Smooth muscle cell (in vitro differentiated cells): ENCODE data around the gene ATP6V1G2. TPM values are rescaled to one million over a fixed set of nuclear protein-coding genes. Genes with fewer than 3 reads are reported as not detected.
"Not testable (repeated sequence)": the region's sequence is repeated elsewhere in the genome, so short reads cannot be mapped to it uniquely, and the experiment has no call there.

ENCODE experiments used
- DNase-seq: peaks from one replicate; lab custom pipeline; 2025; ENCODE audit not compliant: unreplicated experiment; lab: John Stamatoyannopoulos, UW
- H2AFZ ChIP-seq: fragments of 200-600 bp; sonication (generic); 2 replicates; pipeline ENCODE4 v1.6.0; 2016; ENCODE audit warnings: antibody characterized with exemption, low read depth, mild to moderate bottlenecking
- H3F3A ChIP-seq: fragments of 200-600 bp; sonication (generic); 2 replicates; pipeline ENCODE4 v1.6.0; 2017; ENCODE audit warnings: antibody characterized with exemption, low read depth
- H3K27ac ChIP-seq: fragments of 200-600 bp; sonication (generic); 2 replicates; pipeline ENCODE4 v1.5.1; 2016; ENCODE audit warnings: low read depth, mild to moderate bottlenecking
- H3K27me3 ChIP-seq: fragments of 200-600 bp; sonication (generic); 2 replicates; pipeline ENCODE4 v1.6.1; 2016; ENCODE audit warnings: low read depth, mild to moderate bottlenecking
- H3K36me3 ChIP-seq: fragments of 200-600 bp; sonication (generic); 2 replicates; pipeline ENCODE4 v1.5.1; 2016; ENCODE audit warnings: low read depth
- H3K4me1 ChIP-seq: fragments of 200-600 bp; sonication (generic); 2 replicates; pipeline ENCODE4 v1.5.1; 2016; ENCODE audit warnings: low read depth
- H3K4me2 ChIP-seq: fragments of 200-600 bp; sonication (generic); 2 replicates; pipeline ENCODE4 v1.6.0; 2016; ENCODE audit warnings: mild to moderate bottlenecking
- H3K4me3 ChIP-seq: fragments of 200-600 bp; sonication (generic); 2 replicates; pipeline ENCODE4 v1.5.1; 2016; ENCODE audit warnings: mild to moderate bottlenecking
- H3K79me2 ChIP-seq: fragments of 200-600 bp; sonication (generic); 2 replicates; pipeline ENCODE4 v1.6.0; 2016; ENCODE audit warnings: low read depth, mild to moderate bottlenecking
- H3K9ac ChIP-seq: fragments of 200-600 bp; sonication (generic); 2 replicates; pipeline ENCODE4 v1.6.0; 2016; ENCODE audit warnings: low read depth
- H3K9me3 ChIP-seq: fragments of 200-600 bp; sonication (generic); replicated peaks from 2 replicates; pipeline ENCODE4 v1.5.1; 2016; ENCODE audit warnings: low read depth
- H4K20me1 ChIP-seq: fragments of 200-600 bp; sonication (generic); 2 replicates; pipeline ENCODE4 v1.6.0; 2016; ENCODE audit warnings: low read depth
- WGBS: methylation state at CpG from one replicate; pipeline ENCODE4 v1.1.7; 2016; ENCODE audit warnings: low lambda C conversion rate; 5-methylcytosine and 5-hydroxymethylcytosine counted together
- polyA plus RNA-seq: library from polyadenylated mRNA; unstranded; fragments of >200 nt; fragmentation: Nextera tagmentation; extraction: Ambion mirVana; gene quantifications from 2 replicates; pipeline ENCODE4 v1.2.1, GENCODE V29; 2016
- total RNA-seq: library from RNA; depleted of rRNA; stranded (reverse); fragments of >200 nt; gene quantifications from 2 replicates; pipeline ENCODE4 v1.2.3, GENCODE V29; 2014
- TF ChIP-seq, protein P1 (sequence below): fragments of 200-600 bp; sonication (generic); IDR thresholded peaks from 2 replicates; pipeline ENCODE4 v1.5.1; 2017; ENCODE audit warnings: borderline replicate concordance, mild to moderate bottlenecking, antibody characterized with exemption; ENCODE audit not compliant: insufficient read depth, poor library complexity, severe bottlenecking

ATP6V1G2 gene
- total and polyA plus RNA-seq, 2 experiments from 2014 or later, result 1.0 to 2.4 TPM

GRCh38 chr6:31558318-31558625 lies 11.9 kb upstream of the ATP6V1G2 start:
- TF ChIP-seq, protein P1, sequence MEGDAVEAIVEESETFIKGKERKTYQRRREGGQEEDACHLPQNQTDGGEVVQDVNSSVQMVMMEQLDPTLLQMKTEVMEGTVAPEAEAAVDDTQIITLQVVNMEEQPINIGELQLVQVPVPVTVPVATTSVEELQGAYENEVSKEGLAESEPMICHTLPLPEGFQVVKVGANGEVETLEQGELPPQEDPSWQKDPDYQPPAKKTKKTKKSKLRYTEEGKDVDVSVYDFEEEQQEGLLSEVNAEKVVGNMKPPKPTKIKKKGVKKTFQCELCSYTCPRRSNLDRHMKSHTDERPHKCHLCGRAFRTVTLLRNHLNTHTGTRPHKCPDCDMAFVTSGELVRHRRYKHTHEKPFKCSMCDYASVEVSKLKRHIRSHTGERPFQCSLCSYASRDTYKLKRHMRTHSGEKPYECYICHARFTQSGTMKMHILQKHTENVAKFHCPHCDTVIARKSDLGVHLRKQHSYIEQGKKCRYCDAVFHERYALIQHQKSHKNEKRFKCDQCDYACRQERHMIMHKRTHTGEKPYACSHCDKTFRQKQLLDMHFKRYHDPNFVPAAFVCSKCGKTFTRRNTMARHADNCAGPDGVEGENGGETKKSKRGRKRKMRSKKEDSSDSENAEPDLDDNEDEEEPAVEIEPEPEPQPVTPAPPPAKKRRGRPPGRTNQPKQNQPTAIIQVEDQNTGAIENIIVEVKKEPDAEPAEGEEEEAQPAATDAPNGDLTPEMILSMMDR, result no peak
- Histone ChIP-seq H3K27me3 (no peaks in the 10 kb centered on the region), H3K9me3 (no peaks in the 10 kb centered on the region)

GRCh38 chr6:31557443-31558317 lies 11.3 kb upstream of the ATP6V1G2 start:
- H3K4me3 ChIP-seq, result no peak overlapping the region
- TF ChIP-seq, protein P1, result no peak
- no peaks in the 10 kb centered on the region for H4K20me1 ChIP-seq
- WGBS, result 87% methylated on average over 24 of the region's 24 CpGs
- DNase-seq, result no peak
- H3K9ac ChIP-seq, result no peak overlapping the region
- H3K4me2 ChIP-seq, result no peak overlapping the region
- peaks cover 16% of the 10 kb centered on the region for H3F3A ChIP-seq
- H3K27ac ChIP-seq, result peak overlapping the region; percentile 89
- H3K36me3 ChIP-seq, result no peaks in the 10 kb centered on the region
- H3K4me1 ChIP-seq, result peaks cover 6% of the 10 kb centered on the region
- H3K79me2 ChIP-seq, result peaks cover 16% of the 10 kb centered on the region
- no peak overlapping the region for H2AFZ ChIP-seq
- H3K27me3 ChIP-seq, result no peaks in the 10 kb centered on the region
- no peaks in the 10 kb centered on the region for H3K9me3 ChIP-seq

More at GRCh38 chr6:31558318-31558625, 11.9 kb upstream of the ATP6V1G2 start:
- Histone ChIP-seq H3K9ac (no peak overlapping the region), H3K79me2 (peaks cover 16% of the 10 kb centered on the region), H4K20me1 (no peaks in the 10 kb centered on the region), H3K4me2 (no peak overlapping the region), H2AFZ (no peak overlapping the region), H3F3A (peaks cover 16% of the 10 kb centered on the region), H3K4me3 (no peak overlapping the region), H3K27ac (peak overlapping the region; percentile 89), H3K36me3 (no peaks in the 10 kb centered on the region), H3K4me1 (peaks cover 6% of the 10 kb centered on the region)
- 96% methylated on average over 8 of the region's 8 CpGs for WGBS
- DNase-seq, result no peak

- DNase-seq, result no peak
- Histone ChIP-seq H3K9me3 (no peaks in the 10 kb centered on the region), H3K4me2 (no peak overlapping the region), H3K36me3 (no peaks in the 10 kb centered on the region), H3K27ac (no peak overlapping the region), H3F3A (peaks cover 15% of the 10 kb centered on the region), H3K27me3 (no peaks in the 10 kb centered on the region), H3K79me2 (peaks cover 28% of the 10 kb centered on the region), H3K4me3 (no peak overlapping the region), H2AFZ (no peak overlapping the region), H3K4me1 (peaks cover 6% of the 10 kb centered on the region), H3K9ac (no peak overlapping the region), H4K20me1 (no peaks in the 10 kb centered on the region)
- 98% methylated on average over 3 of the region's 3 CpGs for WGBS
- TF ChIP-seq, protein P1, result no peak
Measured at GRCh38 chr6:31556307-31556706, 9.9 kb upstream of the ATP6V1G2 start.

DNA sequence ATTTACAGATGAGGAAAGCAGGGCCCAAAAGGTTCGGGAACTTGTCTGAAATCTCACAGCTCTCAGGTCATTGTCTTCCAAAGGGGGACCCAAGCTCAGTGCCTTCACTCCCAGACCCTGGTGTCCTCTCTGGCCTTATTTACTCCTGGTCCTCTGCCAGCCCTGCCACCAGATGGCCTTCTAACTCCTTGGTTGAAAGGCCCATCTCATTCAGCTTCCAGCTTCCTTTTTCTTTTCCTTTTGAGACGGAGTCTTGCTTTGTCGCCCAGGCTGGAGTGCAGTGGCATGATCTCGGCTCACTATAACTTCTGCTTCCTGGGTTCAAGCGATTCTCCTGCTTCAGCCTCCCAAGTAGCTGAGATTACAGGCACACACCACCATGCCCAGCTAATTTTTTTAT lies 5.0 kb upstream of the ATP6V1G2 start:
- not testable (repeated sequence) for H3K4me2 ChIP-seq, H4K20me1 ChIP-seq, H3K4me3 ChIP-seq, H2AFZ ChIP-seq, H3K9me3 ChIP-seq, H3K36me3 ChIP-seq, DNase-seq, H3F3A ChIP-seq, H3K9ac ChIP-seq, H3K27ac ChIP-seq, H3K27me3 ChIP-seq
- TF ChIP-seq, protein P1, result peak; percentile 56
- peaks cover 45% of the 10 kb centered on the region for H3K79me2 ChIP-seq
- H3K4me1 ChIP-seq, result peaks cover 12% of the 10 kb centered on the region
- WGBS, result 57% methylated on average over 5 of the region's 5 CpGs
